D341Med (cell line): ENCODE results near the gene TMEM63A.
A peak's percentile ranks its signal among the peaks of the same experiment; 100 is the strongest.
"Not testable (repeated sequence)": the region's sequence is repeated elsewhere in the genome, so short reads cannot be mapped to it uniquely, and the experiment has no call there.

Experiments
- DNase-seq: peaks from one replicate; pipeline ENCODE4 v3.0.0; 2012; ENCODE audit warnings: low spot score

The TMEM63A gene

GRCh38 chr1:225908773-225909172 is 26.6 kb upstream of the TMEM63A start:
- peak; percentile 47 for DNase-seq

DNA sequence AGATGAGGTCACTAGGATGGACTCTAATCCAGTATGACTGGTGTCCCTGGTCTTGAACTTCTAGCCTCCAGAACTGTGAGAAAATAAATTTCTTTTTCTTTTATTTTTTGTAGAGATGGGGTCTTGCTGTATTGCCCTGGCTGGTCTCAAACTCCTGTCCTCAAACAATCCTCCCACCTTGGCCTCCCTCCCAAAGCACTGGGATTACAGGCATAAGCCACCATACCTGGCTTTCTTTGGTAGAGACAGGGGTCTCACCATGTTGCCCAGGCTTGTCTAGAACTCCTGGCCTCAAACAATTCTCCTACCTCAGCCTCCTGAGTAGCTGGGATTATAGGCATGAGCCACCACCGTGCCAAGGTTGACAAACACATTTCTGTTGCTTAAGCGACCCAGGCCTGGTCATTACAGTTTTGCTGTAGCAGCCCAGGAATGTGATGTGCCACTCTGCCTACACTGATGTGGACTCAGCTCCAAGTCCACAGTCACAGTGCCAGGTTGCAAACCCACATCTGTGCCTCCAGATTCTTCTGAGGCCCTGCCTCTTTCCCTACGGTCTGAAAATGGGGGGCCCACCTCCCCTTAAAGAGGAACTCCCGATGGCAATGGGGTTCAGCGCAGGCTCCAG is 25.9 kb upstream of the TMEM63A start:
- DNase-seq = peak; percentile 32

DNA sequence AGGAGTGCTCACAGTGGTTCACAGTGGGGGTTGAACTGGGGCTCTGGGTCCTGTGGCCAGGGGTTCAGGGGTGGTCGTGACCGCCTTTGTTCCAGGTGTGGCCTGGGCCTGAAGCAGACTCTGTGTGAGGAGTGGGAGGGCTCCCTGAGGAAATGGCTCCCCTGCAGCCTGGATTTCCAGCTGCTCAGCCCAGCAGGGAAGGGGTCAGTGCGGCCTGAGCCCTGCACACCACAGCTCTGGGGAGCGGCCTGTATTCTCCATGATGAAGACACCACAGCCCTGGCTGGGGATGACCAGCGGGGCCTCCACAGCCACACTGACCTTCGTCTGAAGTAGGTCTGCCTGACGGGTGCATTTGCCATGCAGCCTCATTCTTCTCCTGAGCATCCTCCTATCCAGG is 25.2 kb upstream of the TMEM63A start:
- DNase-seq = peak; percentile 26

DNA sequence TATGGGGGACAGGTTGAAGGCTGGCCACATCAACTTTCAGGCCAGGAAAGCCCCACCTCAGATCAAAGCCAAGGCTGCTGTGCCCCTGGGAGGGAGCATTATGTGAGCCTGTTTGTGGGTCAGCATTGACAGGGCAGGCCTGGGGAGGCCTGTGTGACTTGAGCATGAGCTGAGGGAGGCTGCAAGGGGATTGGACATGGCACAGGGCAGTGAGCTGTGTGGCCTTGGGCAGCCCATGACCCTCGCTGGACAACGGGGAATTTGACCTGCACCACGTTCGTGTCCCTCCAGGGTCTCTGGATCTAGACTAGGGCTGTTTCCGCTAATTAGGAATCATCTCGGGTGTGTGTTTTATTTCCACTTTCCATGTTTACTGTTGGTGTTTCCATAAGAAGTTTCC is 24.3 kb upstream of the TMEM63A start:
- DNase-seq = peak; percentile 23

- DNase-seq = no peak
Measured at GRCh38 chr1:225903623-225904022, 21.4 kb upstream of the TMEM63A start.

GRCh38 chr1:225899044-225899925 is 17.1 kb upstream of the TMEM63A start:
- DNase-seq = no peak

DNA sequence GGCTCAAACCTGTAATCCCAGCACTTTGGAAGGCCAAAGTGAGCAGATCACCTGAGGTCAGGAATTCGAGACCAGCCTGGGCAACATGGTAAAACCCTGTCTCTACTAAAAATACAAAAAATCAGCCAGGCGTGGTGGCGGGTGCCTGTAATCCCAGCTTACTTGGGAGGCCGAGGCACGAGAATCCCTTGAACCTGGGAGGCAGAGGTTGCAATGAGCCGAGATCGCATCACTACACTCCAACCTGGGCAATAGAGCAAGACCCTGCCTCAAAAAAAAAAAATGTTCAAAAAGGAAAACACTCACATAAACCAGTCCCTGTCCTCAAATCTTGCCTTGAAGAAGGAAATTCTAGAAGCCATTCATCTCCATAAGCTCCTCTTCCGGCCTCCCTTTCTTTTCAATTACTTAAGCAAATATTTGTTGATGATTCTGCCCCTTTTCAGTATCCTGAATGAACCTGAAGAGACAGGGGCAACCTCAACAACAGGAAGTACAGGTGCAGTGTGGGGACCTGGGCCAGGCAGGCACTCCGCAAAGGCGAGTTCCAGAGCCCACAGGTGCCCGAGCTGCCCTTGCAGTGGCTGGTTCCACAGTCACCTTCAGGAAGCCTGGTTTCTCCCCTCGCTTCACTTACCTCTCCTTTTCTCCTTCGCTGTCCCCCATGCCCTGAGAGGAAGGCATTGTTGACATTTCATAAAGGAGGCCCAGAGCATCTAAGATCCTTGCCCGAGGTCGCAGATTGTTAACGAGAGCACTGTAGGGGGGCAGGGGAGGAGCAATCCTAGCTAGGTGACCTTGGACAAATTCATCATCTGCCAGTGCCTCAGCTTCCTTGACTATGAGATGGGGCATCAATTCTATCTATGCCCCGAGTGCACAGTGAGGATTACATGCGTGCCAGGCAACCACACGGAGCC is 15.7 kb upstream of the TMEM63A start:
- DNase-seq = no peak

- no peak for DNase-seq
Measured at GRCh38 chr1:225896937-225897549, 14.9 kb upstream of the TMEM63A start.

DNA sequence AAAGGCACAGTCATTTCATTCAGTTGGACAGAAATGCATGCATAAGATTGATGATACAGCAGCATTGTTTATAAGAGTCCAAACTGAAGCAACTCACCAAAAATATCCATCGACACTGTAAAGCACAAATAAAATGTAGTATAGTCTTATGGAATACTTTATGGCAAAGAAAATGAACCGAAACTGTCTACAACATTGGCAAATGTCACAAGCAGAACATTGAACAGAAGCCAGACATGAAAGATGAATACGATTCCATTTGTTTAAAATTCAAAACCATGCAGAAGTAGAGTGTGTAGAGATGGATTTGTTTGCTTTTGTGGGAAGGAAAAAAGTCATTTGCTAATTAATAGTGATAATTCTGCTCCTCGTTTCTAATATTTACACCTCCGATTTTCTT is 14.3 kb upstream of the TMEM63A start:
- DNase-seq = no peak

GRCh38 chr1:225892307-225892706 is 10.1 kb upstream of the TMEM63A start:
- DNase-seq = no peak

DNA sequence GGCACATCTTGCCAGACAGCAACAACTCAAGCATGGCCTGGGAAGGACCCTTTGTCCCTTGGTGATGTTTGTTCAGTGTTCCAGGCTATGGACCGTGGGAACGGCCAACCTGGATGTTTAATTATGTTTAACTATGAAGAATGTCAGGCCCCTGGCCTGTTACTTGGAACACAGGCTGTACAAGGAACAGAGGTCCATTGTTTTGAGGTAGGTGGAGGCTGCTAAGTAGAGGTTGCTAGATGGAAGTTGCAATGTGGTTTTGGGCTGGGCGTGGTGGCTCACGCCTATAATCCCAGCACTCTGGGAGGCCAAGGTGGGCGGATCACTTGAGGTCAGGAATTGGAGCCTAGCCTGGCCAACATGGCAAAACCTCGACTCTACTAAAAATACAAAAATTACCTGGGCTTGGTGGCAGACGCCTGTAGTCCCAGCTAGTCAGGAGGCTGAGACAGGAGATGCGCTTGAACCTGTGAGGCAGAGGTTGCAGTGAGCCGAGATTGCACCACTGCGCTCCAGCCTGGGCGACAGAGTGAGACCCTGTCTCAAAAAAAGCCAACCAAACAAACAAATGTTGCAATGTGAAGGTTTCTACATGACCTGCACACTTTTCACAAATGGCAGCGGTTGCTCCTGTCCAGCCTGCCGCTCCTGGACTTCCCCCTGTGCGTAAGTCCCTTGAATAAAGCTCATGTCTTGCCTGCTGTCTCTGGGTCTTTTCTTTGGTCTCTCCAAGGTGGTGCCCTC is 9.2 kb upstream of the TMEM63A start:
- DNase-seq = no peak

DNA sequence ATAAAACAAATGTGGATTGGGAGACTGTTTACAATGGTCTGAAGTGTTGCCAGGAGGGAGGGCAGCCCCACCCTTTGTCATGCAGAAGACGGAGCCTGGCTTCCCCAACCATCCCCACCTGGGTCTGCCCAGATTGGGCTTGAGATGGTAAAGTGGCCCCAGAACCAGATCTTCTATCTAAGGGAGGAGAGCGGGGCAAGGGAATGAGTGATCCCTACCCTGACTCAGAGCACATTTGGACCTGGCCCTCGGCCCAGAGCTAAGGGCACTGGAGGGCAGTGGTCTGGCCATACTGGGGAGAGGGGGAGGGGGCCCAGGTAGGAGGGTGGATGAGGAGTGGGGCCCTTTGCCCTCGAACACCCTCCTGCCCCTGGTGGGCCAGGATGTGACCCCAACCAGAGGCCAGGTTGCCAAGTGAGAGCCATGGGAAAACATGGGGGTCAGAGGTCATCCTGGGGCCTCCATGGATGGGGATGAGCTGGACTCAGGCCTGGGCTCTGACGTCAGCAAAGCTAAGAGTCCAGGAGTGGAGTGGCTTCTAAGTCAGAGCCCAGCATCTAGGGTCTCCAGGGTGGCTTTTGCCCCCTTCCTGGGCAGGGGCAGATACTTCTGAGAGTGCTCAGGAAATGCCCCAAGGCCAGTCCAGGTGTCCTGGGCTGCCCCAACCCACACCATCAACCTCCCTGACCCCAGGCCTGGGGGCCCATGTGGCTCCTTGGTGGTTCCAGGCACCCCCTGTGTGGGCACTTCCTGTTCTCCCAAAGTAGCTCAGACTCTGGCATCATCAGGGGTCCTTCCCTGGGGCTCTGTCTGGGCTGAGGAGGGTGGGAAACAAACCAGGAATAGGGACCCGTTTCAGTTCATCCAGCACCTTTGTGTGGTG is 8.4 kb upstream of the TMEM63A start:
- no peak for DNase-seq

GRCh38 chr1:225889743-225890142 is 7.6 kb upstream of the TMEM63A start:
- no peak for DNase-seq

DNA sequence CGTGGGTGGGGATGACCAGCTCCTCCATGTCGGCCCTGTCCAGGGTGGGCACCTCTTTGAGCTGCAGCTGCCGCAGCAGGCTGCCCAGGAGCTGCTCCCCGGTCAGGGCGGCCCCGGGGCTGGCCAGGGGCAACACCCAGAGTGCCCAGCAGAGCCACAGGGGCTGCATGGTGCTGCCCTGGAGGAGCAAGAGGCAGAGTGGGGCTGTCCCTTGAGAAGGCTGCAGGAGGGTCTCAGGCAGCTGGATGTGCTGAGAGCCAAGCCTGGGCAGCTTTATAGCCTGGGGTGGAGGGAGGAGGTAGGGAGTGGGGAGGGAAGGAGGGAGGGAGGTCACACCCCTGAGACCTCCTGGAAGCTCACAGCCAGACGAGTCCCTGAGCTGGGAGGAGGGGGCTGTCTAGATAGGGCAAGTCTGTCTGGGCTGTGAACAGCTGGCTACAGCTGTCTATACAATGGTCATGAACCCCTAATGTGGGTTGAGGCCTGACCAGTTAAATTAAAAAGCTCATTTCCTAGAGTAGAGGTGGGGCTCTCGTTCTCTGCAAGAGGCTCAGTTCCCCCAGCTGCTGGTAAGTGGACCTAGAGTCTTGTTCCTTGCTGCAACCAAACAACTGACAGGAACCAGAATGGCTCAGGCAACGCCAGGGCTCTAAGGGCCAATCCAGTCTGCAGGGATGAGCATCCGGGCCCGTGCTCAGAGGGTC is 6.9 kb upstream of the TMEM63A start, which contains the start of gene LEFTY1:
TSS of gene LEFTY1 (minus strand) at position 249 of the 704 bp plus-strand sequence. CDS start at position 169, 80 bp downstream.
- no peak for DNase-seq

DNA sequence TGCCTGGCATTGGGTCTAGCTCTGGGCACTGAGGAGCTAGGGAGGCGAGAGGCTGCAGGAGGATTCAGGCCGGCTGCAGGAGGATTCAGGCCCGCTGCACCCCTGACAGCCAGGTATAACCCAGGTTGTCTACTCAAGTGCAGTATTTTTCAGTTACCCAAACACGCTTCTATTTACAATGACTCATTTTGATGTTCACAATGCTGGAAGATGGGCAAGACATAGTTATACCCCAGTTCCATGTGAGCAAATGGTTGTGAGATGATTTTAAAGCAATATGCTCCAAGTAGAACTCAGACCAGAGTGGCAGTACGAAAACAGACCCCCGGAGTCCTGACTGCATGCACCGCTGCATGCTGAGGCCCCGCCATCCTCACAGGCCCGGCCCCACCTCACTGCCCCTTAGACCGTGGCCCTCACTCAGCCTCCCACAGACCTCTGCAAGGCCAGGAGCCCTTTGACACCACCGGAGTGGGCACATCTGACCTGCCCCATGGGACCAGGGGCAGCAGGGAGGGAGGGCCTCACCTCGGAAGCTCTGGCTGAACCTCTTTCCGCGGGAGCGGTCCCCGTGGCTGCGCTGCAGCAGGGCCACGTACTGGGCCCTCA is 6.2 kb upstream of the TMEM63A start:
- no peak for DNase-seq

DNA sequence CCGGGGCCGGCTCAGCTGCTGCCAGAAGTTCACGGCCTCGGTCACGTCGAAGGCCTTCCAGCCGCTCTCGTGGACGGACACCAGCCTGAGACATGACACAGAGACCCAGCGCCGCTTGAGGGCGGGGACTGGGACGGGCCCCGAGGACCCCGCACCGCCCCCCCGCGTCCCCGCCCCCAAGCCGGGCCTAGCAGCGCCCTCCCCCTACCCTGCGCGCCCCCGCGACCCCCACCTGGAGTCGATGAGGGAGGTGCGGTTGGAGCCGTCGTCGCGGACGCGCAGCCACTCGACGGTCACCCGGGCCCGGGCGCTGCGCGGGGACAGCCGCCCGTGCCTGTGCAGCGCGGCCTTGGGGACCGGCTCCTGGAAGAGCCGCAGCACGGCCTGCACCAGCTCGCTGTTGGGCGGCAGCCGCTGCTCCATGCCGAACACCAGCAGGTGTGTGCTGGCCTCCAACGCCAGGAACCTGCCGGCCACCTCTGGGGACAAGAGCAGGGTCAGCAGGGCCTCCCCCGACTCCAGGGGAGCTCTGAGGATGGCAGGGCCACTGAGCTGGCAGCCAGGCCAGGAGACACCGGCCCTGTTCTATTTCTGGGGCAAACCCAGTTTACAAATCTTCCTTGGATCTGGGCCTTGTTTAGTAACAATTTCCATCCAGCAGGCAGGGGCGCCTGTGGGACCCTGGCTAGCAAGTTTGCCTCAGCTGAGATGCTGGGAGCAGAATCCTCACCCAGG is 5.5 kb upstream of the TMEM63A start:
- not testable (repeated sequence) for DNase-seq

DNA sequence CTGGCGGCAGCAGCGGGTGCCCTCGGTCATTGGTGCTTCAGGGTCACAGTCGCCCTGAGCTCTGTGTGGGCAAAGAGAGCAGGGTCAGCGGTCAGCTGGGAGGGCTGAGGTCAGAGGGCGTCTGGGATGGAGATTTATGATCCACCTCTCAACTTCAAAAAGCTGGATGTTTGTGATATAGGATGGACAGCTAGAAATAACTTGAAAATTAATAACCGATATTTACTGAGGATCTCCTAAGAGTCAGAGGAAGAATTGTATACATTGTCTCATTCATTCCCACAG is 4.8 kb upstream of the TMEM63A start:
- no peak for DNase-seq

DNA sequence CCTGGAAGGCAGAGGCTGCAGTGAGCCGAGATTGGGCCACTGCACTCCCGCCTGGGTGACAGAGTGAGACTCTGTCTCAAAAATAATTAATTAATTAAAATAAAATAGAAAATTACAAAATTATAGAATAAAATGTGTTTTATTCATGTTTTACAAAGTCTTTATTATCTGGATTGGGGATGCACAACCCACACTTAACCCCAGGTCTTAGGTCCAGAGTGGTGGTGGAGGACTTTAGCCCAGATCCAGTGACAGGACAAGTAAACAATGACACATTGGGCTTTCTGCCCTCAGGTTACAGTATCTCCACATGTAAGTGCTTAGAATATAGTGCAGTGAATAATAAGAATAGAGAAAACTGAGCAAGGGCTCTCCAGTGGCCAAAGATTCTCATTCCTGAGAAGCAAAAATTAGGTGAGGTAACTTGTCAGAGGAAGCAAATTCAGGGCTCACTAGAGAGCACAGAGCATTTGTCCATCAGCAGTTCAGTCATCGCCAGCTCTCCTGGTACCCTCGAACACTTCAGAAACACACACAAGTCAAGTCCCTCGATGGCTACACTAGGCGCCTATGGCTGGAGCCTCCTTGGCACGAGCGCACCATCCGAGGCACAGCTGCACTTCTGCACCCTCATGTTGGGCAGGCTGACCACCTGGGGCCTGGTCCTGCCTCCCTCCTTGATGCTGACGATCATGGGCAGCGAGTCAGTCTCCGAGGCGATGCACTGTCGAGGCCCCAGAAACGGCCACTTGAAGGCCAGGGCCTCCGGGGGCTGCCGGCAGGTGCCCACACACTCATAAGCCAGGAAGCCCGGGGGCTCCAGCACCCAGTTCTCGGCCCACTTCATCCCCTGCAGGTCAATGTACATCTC is 4.2 kb upstream of the TMEM63A start:
- DNase-seq = no peak
